Muscle of arm (tissue), 12 donors: ENCODE measurements around the gene CLTCL1. TPM values are rescaled to one million over a fixed set of nuclear protein-coding genes. Genes with fewer than 3 reads are reported as not detected.

Source experiments
- DNase-seq: peaks from one replicate; pipeline ENCODE4 v3.0.0-alpha.2; 2013
- polyA plus RNA-seq, 12 donors: library from polyadenylated mRNA; unstranded; fragments of 120-200 nt; gene quantifications; one replicate each; pipeline ENCODE4 v1.2.1, GENCODE V29; 2013; ENCODE audit not compliant: insufficient read length in 12 of 12

CLTCL1 gene
- polyA plus RNA-seq, 12 donors: 4.2 to 34.6 (median 21.4) TPM; not detected in 1

- DNase-seq: no peak
Observed at GRCh38 chr22:19150482-19151328, 140.8 kb downstream of the CLTCL1 start.

DNA sequence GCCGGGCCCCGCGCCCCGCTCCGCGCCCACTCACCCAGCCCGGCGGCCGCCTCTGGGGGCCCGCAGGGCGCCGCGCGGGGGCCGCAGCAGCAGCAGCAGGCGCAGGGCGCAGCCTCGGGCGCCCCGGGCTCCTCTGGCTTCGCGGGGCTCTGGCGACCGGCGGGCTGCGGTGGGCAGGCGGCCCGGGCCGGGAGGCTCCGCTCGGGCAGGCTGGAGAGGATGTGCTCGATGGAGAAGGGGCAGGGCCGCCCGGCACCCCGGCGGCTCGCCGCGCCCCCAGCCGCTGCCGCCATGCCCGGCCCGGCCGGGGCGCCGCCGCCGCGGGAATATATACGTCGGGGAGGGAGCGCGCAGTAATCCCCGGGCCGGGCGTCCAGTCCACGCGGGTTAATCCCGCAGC is 141.5 kb downstream of the CLTCL1 start, which contains the start of gene GSC2:
TSS of gene GSC2 (minus strand) at position 302 of the 400 bp plus-strand sequence. CDS start at position 293, 9 bp downstream.
- no peak for DNase-seq

- DNase-seq: no peak
Observed at GRCh38 chr22:19149047-19149883, 142.3 kb downstream of the CLTCL1 start.

DNA sequence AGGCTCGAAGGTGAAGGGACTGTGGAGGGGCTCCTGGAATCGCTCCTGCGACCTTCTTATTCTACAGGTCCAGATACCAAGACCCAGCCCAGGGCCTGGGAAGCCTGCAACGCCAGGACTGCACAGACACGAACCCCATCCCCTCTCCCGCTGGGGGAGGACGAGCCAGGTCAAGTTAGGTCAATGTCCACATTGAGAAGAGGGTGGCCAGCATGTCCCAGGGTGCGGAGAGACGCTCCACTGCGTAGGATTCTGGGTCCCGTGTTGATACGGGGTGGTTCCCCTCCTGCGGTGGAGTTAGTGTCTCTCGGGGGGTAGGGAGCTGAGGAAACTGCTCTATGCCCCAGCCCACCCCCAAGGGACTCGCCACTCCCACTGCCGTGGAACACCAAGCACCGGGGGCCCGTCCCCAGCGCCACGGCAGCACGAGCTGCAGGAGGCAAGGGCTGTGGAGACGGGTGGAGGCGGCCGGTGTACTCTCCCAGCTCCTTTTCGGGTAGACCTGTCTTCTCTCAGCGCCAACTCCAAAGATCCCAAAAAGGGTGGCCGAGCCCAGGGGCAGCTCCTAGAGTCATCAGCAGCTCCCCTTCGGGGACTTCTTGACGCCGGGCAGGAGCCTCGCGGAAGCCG is 143.0 kb downstream of the CLTCL1 start:
- no peak for DNase-seq

GRCh38 chr22:19147195-19147780 is 144.2 kb downstream of the CLTCL1 start:
- DNase-seq: no peak

GRCh38 chr22:19146215-19146968 is 145.1 kb downstream of the CLTCL1 start:
- no peak for DNase-seq

GRCh38 chr22:19143967-19144400 is 147.5 kb downstream of the CLTCL1 start:
- no peak for DNase-seq

DNA sequence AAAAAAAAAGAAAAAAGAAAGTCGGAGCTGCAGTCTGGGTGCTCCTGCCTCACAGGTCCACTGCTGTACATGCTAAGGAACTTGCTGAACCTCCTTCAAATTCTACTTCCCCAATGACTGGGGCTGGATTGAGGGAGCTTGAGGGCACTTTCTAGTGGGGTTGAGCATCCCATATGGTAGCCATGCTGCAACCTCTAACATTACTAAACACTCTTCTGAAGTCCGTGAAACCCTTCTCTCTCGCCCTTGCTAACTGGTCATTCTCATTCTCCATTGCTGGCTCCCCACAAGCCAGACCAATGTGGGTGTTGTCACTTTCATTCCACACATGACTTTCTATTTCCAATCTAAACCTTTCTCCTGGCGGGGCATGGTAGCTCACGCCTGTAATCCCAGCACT is 148.3 kb downstream of the CLTCL1 start:
- no peak for DNase-seq

DNA sequence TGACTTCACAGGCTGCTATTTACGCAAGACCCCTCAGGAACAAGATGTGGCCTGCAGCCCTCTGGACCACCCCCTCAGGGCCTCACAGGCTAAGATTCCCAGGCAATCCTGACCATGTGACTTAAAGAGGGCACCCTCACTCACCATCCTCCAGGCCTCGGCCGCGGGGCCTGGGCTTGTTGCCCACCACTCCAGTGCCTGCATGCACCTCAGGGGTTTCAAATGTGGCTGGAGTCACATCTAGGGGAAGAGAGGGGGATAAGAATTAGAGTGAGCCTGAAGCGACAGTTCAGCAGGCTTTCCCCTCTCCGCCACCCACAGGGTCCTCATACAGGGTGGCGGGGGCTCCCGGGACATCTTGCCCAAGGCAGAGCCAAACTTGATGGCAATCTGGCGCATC is 149.1 kb downstream of the CLTCL1 start:
- DNase-seq: no peak

DNA sequence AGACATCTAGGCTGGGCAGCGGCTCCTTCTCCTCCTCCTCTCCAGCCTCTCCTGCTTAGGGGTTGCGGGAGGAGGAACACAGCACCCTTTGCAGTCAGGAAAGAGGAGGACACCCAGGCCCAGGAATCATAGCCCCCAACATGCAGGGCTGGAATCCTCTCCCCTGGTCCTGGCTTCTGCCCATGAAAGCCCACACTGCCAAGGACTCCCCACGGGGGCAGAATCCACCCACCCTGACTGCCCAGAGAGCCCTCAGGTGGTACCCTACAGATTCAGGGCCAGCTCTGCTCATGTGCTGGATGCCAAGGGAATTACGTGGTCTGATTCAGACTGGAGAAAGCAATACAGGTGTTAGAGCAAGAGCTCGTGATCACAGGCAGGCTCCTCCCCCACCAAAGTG is 151.5 kb downstream of the CLTCL1 start:
- DNase-seq: no peak

DNA sequence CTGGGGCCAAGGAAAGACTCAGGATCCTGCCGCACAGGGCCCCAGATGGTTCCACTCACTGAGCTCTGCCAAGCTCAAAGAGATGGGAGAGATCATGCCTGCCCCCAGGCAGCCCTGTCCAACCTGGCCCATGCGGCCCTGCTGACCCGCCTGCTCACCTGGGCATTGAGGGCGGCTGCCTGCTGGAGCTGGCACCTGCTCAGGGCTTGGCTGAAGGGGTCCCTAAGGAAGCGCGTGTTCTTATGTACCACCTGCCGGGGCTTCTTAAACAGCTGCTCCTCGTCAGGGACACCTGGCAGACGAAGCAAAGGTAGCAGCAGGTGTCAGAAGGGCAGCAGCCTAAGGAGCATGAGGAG is 152.5 kb downstream of the CLTCL1 start:
- no peak for DNase-seq

DNA sequence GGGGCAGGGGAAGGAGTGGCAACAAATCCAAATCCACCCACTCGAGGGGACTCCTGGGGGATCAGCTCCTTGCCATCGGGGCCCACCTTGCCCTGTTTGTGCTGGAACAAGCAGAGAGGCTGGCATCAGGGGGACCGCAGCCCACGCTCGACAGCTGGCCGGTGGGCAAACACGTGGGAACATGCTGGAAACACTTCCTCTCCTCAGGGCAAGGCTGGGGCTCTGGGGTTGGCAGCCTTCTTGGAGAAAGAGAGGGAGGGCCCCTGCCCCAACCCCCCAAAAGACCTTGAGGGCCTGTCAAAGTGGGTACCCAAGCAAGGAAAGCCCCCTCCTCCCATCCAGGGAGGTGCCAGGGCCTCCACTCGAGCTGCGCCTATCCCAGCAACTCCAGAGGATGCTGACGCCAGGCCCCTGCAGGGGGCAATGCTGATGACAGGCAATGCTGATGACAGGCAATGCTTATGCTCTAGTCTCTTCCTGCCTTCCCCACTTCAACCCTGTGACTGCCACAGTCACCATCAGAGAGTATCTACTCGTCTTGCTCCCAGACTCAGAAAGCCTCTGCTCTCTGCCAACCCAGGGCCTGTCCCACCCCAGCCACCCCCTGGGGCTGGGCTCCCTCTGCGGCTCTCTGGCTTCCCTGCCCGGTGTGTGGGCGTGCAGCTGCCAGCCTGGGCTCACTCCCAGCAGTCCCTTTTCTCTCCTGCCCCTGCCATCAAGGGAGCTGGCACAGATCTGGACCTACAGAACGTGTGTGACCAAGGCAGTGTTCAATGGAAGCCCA is 153.1 kb downstream of the CLTCL1 start:
- DNase-seq: no peak

DNA sequence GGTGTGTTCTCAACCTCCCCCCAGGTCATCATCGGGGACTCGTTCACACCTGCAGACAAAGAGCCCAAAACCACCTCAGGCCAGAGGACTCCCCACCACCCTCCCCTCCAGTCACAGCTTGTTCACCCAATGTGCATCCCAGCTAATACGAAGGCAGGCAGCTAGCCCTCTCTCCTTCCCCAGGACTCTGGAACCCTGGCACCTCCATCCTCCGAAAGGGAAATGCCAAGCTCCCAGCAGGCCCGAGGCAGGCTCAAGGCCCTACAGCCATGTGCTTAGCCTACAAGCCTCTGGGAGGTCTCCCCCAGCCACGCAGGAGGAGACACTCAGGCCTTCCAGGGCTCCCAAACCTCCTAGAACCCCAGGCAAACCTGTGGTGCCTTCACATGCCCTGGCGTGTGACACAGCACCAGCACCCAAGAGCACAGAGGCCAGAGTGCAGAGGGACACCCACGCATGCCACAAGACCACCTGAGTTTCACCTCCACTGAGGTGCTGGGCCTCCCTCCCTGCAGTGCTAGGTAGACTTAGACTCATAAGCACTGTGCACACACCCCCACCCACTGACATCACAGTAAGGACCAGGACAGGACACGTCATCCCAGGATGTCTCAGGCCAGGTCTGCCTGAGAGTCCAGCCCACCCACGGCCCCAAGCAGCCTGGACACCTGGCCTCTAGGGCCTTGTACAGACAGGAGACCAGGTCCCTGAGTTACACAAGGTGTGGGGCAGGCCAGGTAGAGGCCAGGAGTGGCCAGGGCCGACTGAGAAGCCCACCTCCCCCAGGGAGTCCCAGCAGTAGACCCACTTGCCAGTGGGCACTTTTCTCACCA is 153.9 kb downstream of the CLTCL1 start:
- DNase-seq: no peak

DNA sequence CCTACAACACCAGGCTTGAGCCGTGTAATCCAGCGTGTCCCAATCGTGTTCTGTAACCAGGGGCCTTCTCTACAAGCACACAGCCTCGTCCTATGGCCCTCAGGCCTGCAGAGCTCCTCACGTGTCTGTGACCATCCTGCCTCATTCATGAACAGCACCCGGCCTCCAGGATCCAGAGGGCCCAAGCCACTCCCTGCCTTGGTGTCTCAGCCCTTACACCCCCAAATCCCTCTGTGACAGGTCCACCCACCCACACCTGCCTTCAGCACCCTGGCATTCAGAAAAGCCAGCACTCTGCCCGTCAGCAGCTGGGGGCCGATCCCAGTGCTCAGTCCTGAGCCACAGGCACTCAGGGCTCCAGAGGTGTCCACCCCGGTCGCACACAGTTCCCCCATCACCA is 154.6 kb downstream of the CLTCL1 start:
- no peak for DNase-seq

DNA sequence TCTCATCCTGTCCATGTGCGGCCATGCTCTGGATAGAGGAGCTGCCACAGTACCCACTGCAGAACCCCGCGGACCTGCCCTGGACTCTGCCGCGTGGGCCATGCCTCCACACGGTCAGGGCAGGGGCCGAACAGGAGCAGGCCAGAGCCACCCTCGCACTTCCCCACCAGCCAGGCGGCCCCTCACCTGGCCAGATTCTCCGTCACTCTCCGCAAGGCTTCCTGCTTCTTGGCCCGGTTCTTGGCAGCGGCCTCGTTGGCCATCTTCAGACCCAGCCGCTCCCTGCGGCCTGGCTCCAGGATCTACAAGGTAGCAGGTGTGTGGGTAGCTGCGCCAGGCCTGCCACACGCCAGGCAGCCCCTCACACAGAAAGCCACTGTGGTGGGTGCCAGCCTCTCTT is 156.6 kb downstream of the CLTCL1 start:
- no peak for DNase-seq

- DNase-seq: no peak
Observed at GRCh38 chr22:19134176-19134831, 157.2 kb downstream of the CLTCL1 start.

- DNase-seq: no peak
Observed at GRCh38 chr22:19133561-19133960, 158.0 kb downstream of the CLTCL1 start.

DNA sequence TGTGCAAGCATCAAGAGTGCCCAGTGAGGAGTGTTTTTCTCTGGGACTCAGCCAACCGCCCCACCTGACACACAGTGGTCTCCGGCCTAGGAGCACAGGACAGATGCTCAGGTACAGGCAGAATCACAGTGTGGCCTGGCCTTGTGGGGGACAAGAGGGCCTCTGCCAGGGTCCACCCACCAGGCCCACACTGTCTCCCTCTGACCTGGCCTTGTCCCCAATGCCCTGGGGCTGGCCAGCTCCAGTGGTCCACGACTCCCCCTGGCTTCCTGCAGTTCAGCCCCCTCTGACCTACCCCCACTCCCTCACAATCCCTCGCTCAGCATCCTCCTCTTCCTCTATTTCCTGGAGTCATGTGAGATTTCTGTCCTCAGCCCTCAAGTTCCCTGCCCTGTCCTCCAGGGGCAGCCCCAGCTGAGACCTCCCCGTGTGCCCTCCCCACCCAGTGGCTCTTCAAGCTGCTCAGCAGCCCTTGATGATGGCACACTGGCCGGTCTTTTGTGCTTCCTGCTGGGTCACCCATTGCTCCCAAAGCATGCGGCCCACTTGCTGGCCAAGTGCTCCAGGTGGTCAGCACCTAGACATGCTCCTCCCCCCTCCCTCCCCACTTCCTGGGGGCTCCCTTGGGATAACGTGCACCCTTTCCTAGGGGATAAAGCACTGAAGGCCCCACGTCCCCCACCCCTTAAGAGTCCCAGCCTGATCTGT is 158.7 kb downstream of the CLTCL1 start:
- DNase-seq: no peak
